Globus pallidus (tissue), 1 donor: Measurements from ENCODE around the gene CACNB2.
"Not testable (repeated sequence)": the region's sequence is repeated elsewhere in the genome, so short reads cannot be mapped to it uniquely, and the experiment has no call there.

ENCODE experiments used
- DNase-seq: peaks from one replicate; pipeline ENCODE4 v3.0.0-alpha.2; 2015; ENCODE audit warnings: low spot score

CACNB2 gene

GRCh38 chr10:18570386-18570785 is 430.2 kb downstream of the CACNB2 start:
- not testable (repeated sequence) for DNase-seq

DNA sequence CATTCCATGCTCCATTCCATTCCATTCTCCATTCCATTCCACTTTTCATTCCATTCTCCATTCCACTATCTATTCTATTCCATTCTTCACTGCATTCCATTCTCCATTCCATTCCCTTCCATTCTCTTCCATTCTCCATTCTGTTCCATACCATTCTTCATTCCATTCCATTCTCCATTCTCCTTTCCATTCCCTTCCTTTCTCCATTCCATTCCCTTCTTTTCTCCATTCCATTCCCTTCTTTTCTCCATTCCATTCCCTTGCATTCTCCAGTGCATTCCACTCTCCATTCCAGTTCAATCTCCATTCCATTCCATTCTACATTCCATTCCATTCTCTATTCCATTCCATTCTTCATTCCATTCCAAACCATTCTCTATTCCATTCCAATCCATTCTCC is 430.9 kb downstream of the CACNB2 start:
- DNase-seq = no peak

DNA sequence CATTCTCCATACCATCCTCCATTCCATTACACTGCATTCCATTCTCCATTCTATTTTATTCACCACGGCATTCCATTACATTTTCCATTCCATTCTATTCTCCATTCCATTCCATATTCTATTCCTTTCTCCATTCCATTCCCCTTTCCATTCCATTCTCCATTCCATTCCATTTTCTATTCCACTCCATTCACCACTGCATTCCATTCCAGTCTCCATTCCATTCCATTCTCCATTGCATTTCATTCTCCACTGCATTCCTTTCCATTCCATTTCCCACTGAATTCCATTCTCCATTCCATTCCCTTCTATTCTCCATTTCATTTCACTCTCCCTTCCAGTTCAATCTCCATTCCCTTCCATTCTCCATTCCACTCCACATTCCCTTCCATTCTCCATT is 431.6 kb downstream of the CACNB2 start:
- DNase-seq = no peak

GRCh38 chr10:18572959-18573561 is 432.8 kb downstream of the CACNB2 start:
- no peak for DNase-seq

DNA sequence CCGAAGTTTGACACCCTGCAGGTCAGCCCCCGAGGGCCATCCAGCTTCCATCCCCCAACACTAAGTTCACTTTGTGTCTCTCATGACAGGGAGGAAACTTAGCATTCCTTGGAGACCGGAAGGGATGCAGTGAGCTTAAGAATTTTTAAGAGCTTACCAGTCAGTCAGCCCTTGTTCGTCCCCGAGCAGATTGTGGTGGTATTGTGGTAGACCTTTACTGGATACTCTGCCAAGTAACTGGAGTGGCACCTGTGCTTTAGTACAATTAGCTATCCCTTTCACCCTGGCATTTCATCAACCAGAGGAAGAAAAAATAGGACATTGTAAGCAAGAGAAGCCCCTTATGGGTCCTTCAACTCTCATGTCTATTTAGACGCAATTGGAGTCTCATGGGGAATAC is 436.4 kb downstream of the CACNB2 start:
- DNase-seq = no peak

GRCh38 chr10:18577823-18578685 is 437.8 kb downstream of the CACNB2 start:
- DNase-seq = no peak

DNA sequence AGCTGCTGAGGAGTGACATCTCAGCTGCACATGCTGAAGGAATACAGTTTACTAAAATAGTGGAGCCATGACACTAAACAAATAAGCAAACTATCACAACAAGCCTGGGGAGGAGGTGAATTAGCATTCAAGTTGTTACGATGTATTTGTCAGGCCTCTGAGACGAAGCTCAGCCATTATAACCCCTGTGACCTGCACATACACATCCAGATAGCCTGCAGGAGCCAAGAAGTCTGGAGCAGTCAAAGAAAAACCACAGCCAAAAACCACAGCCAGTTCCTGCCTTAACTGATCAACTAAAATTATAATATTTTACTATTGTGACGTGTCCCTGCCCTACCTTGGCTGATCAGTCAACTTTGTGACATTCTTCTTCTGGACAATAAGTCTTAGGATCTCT is 442.6 kb downstream of the CACNB2 start:
- DNase-seq = no peak

GRCh38 chr10:18583575-18584270 is 443.5 kb downstream of the CACNB2 start:
- DNase-seq = no peak

GRCh38 chr10:18586637-18587036 is 446.4 kb downstream of the CACNB2 start:
- not testable (repeated sequence) for DNase-seq

DNA sequence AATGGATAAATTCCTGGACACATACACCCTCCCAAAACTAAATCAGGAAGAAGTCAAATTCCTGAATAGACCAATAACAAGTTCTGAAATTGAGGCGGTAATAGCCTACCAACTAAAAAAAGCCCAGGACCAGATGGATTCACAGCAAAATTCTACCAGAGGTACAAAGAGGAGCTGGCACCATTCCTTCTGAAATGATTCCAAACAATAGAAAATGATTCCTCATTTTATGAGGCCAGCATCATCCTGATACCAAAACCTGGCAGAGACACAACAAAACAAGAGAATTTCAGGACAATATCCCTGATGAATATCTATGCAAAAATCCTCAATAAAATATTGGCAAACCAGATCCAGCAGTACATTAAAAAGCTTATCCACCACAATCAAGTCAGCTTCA is 450.9 kb downstream of the CACNB2 start:
- not testable (repeated sequence) for DNase-seq
